Neural crest cell (in vitro differentiated cells): ENCODE measurements around the gene BSND. TPM values are rescaled to one million over a fixed set of nuclear protein-coding genes. Genes with fewer than 3 reads are reported as not detected.

Experiments
- DNase-seq: peaks from one replicate; pipeline ENCODE4 v3.0.0; 2021; ENCODE audit warnings: low read depth, mixed read lengths, low spot score
- H3K27ac Mint-ChIP-seq: one replicate; pipeline ENCODE4 v1.8.0; 2021; ENCODE audit warnings: mild to moderate bottlenecking, mixed read lengths; ENCODE audit not compliant: unreplicated experiment
- H3K27me3 Mint-ChIP-seq: 2 replicates; pipeline ENCODE4 v1.8.0; 2021; ENCODE audit warnings: low read depth, mild to moderate bottlenecking, mixed read lengths
- H3K36me3 Mint-ChIP-seq: 2 replicates; pipeline ENCODE4 v1.8.0; 2021; ENCODE audit warnings: low read depth, mild to moderate bottlenecking, mixed read lengths
- H3K4me1 Mint-ChIP-seq: 2 replicates; pipeline ENCODE4 v1.8.0; 2021; ENCODE audit warnings: mixed read lengths
- H3K4me3 Mint-ChIP-seq: one replicate; pipeline ENCODE4 v1.8.0; 2021; ENCODE audit warnings: mild to moderate bottlenecking, mixed read lengths
- H3K9me3 Mint-ChIP-seq: 2 replicates; pipeline ENCODE4 v1.8.0; 2021; ENCODE audit warnings: mixed read lengths
- total RNA-seq: library from RNA; stranded (reverse); gene quantifications from 2 replicates; pipeline ENCODE4 v1.2.1, GENCODE V29; 2021
- TF ChIP-seq, protein P1 (sequence below): fragments of 200-600 bp; sonication (generic); conservative IDR thresholded peaks from 2 replicates; pipeline ENCODE4 v1.5.0; 2021; ENCODE audit warnings: antibody characterized with exemption, mild to moderate bottlenecking

The BSND gene
- total RNA-seq, 1 donor from 2014 or later, result not detected

DNA sequence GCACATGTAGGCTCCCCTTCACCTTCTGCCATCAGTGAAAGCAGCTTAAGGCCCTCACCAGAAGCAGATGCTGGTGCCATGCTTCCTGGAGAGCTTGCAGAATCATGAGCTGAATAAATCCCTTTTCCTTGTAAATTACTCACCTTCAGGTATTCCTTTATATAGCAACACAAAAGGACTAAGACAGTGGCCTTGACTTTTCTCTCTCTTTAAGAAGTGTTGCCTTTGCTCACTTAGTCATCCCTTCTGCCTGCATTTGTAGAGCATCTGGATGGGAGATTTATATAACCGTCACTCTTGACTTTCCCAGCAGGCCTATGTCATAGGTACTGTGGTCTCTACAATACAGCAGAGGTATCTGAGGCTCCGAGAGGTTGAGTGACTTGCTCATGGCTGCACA, 44.3 kb downstream of the BSND start:
- peaks cover 5% of the 10 kb centered on the region for H3K36me3 Mint-ChIP-seq

DNA sequence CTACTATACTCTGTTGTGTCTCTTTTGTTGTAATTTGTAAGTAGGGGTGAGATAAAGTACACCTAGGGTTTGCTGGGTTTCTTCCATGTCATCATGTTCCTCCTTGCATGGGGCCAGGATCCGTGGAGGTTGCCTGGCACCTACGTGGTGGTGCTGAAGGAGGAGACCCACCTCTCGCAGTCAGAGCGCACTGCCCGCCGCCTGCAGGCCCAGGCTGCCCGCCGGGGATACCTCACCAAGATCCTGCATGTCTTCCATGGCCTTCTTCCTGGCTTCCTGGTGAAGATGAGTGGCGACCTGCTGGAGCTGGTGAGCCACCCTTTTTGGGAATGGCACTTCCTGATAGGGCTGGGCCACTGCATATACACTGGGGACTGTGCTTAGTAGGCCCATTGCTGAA, 45.0 kb downstream of the BSND start:
- H3K27me3 Mint-ChIP-seq, result peaks cover 32% of the 10 kb centered on the region
- H3K4me3 Mint-ChIP-seq, result no peak overlapping the region
- H3K4me1 Mint-ChIP-seq, result peaks cover 37% of the 10 kb centered on the region
- no peak for DNase-seq
- peak overlapping the region; percentile 75 for H3K27ac Mint-ChIP-seq
- H3K9me3 Mint-ChIP-seq, result no peaks in the 10 kb centered on the region
- H3K36me3 Mint-ChIP-seq, result peaks cover 5% of the 10 kb centered on the region
- TF ChIP-seq, protein P1, sequence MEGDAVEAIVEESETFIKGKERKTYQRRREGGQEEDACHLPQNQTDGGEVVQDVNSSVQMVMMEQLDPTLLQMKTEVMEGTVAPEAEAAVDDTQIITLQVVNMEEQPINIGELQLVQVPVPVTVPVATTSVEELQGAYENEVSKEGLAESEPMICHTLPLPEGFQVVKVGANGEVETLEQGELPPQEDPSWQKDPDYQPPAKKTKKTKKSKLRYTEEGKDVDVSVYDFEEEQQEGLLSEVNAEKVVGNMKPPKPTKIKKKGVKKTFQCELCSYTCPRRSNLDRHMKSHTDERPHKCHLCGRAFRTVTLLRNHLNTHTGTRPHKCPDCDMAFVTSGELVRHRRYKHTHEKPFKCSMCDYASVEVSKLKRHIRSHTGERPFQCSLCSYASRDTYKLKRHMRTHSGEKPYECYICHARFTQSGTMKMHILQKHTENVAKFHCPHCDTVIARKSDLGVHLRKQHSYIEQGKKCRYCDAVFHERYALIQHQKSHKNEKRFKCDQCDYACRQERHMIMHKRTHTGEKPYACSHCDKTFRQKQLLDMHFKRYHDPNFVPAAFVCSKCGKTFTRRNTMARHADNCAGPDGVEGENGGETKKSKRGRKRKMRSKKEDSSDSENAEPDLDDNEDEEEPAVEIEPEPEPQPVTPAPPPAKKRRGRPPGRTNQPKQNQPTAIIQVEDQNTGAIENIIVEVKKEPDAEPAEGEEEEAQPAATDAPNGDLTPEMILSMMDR, result no peak

More for the DNA sequence above, 44.3 kb downstream of the BSND start:
- Mint-ChIP-seq H3K27me3 (peaks cover 39% of the 10 kb centered on the region), H3K27ac (no peak overlapping the region), H3K9me3 (no peaks in the 10 kb centered on the region), H3K4me3 (peak overlapping the region; percentile 68), H3K4me1 (peaks cover 41% of the 10 kb centered on the region)
- TF ChIP-seq, protein P1, result no peak
- no peak for DNase-seq

DNA sequence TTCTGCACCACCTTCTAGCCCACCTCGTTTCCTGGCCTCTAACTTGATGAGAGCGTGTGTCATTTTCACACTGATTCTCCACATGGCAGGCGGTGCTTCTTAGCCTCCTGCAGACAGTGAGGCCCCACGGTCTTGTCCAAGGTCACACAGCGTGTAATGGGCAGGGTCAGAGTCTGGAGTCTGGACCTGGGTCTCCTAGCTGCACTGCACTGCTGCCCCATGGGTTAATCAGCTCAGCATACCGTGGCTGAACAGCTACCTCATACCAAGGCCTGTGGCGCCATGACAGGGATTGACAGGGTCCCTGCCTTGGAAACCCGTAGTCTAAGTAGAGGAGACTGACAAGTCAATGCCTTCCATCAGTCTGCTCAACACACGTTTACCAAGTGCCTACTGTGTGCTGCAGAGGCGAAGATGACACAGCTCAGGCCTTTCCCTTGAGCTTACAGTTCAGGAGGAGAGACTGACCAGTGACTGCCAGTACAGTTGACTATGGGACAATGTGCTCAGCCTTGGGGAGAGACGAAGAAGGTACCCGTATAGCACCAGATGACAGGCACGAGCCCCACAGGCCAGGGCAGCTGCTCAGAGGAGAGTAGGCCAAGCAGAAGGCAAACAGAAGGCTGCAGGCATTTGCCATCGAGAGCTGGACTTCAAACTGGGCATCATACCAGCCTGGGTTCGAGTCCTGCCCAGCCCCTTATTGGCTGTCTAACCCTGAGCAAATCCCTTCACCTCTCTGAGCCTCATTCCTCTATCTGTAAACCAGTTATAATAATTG, 46.1 kb downstream of the BSND start:
- H3K4me3 Mint-ChIP-seq, result no peak overlapping the region
- H3K27me3 Mint-ChIP-seq, result peaks cover 21% of the 10 kb centered on the region
- H3K27ac Mint-ChIP-seq, result no peak overlapping the region
- peaks cover 5% of the 10 kb centered on the region for H3K36me3 Mint-ChIP-seq
- peaks cover 32% of the 10 kb centered on the region for H3K4me1 Mint-ChIP-seq
- DNase-seq, result no peak
- TF ChIP-seq, protein P1, result no peak
- H3K9me3 Mint-ChIP-seq, result no peaks in the 10 kb centered on the region

DNA sequence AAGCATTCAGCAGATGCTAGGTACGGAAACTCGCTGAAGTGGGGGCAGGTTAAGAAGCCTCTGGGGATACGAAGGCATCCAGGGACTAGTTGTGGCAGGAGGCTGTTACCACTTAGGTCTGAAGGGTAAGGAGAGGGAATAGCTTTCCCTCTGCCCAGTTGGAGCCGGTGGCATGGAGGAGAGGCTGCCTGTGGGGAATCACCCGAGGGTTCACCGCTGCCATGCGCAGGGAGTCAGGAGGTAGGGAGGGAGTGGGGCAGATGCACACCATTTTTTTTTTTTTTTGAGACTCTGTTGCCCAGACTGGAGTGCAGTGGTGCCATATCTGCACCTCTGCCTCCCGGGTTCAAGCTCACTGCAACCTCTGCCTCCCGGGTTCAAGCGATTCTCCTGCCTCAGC, 46.7 kb downstream of the BSND start:
- Mint-ChIP-seq H3K27me3 (peaks cover 15% of the 10 kb centered on the region), H3K4me1 (peaks cover 27% of the 10 kb centered on the region), H3K9me3 (no peaks in the 10 kb centered on the region), H3K4me3 (no peak overlapping the region), H3K36me3 (peaks cover 5% of the 10 kb centered on the region), H3K27ac (no peak overlapping the region)
- TF ChIP-seq, protein P1, result no peak
- no peak for DNase-seq

DNA sequence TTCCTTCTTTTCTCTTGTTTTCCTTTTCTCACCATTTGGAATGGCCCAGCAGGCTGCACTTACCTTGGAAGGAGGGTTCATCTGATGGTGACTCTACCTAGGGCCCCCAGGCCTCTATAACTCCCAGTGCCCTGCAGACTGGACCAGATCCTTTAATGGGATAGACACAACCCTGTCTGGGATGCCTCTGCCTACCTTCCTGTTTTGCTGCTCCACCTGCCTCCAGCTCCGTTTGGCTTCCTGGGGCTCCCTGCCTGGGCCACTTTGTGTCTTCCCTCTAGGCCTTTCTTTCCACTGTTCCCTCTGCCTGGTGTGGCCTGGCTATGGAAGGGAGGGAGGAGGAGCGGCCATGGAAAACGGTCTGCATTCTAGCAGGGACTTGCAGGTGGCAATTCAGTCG, 48.1 kb downstream of the BSND start:
- Mint-ChIP-seq H3K27me3 (peaks cover 5% of the 10 kb centered on the region), H3K4me1 (peaks cover 14% of the 10 kb centered on the region), H3K4me3 (no peak overlapping the region), H3K9me3 (no peaks in the 10 kb centered on the region), H3K36me3 (peaks cover 5% of the 10 kb centered on the region), H3K27ac (peak overlapping the region; percentile 36)
- DNase-seq, result no peak
- TF ChIP-seq, protein P1, result no peak
